NCI-H2171 (cell line): ENCODE results near the gene ADAMTS18.

Experiments used
- DNase-seq: peaks from one replicate; lab custom pipeline; 2025; lab: John Stamatoyannopoulos, UW

ADAMTS18 gene

GRCh38 chr16:77434022-77434529, 758 bp downstream of the ADAMTS18 start:
- DNase-seq: no peak

- DNase-seq: no peak
Measured at GRCh38 chr16:77433146-77433545, 1.7 kb downstream of the ADAMTS18 start.

GRCh38 chr16:77432264-77432663, 2.6 kb downstream of the ADAMTS18 start:
- no peak for DNase-seq

GRCh38 chr16:77430787-77431585, 3.8 kb downstream of the ADAMTS18 start:
- DNase-seq: no peak

GRCh38 chr16:77430360-77430759, 4.5 kb downstream of the ADAMTS18 start:
- no peak for DNase-seq

- no peak for DNase-seq
Measured at GRCh38 chr16:77424871-77425604, 9.8 kb downstream of the ADAMTS18 start.

GRCh38 chr16:77422196-77422784, 12.5 kb downstream of the ADAMTS18 start:
- no peak for DNase-seq

GRCh38 chr16:77416939-77417480, 17.8 kb downstream of the ADAMTS18 start:
- DNase-seq: no peak

GRCh38 chr16:77414752-77415231, 20.0 kb downstream of the ADAMTS18 start:
- no peak for DNase-seq

- no peak for DNase-seq
Measured at GRCh38 chr16:77410449-77410848, 24.4 kb downstream of the ADAMTS18 start.

GRCh38 chr16:77409311-77409710, 25.5 kb downstream of the ADAMTS18 start:
- DNase-seq: no peak

GRCh38 chr16:77408607-77409006, 26.2 kb downstream of the ADAMTS18 start:
- no peak for DNase-seq

- no peak for DNase-seq
Measured at GRCh38 chr16:77406680-77407079, 28.2 kb downstream of the ADAMTS18 start.

GRCh38 chr16:77404775-77405174, 30.1 kb downstream of the ADAMTS18 start:
- no peak for DNase-seq

GRCh38 chr16:77403732-77404131, 31.1 kb downstream of the ADAMTS18 start:
- no peak for DNase-seq

GRCh38 chr16:77402672-77403071, 32.2 kb downstream of the ADAMTS18 start:
- DNase-seq: no peak

GRCh38 chr16:77402118-77402517, 32.7 kb downstream of the ADAMTS18 start:
- no peak for DNase-seq

GRCh38 chr16:77399546-77399945, 35.3 kb downstream of the ADAMTS18 start:
- no peak for DNase-seq

- no peak for DNase-seq
Measured at GRCh38 chr16:77399066-77399465, 35.8 kb downstream of the ADAMTS18 start.

- DNase-seq: no peak
Measured at GRCh38 chr16:77398495-77398894, 36.3 kb downstream of the ADAMTS18 start.

GRCh38 chr16:77396461-77396860, 38.4 kb downstream of the ADAMTS18 start:
- no peak for DNase-seq

GRCh38 chr16:77394699-77395098, 40.1 kb downstream of the ADAMTS18 start:
- DNase-seq: no peak
